ENCODE data around the gene EVC. TPM values are rescaled to one million over a fixed set of nuclear protein-coding genes. Genes with fewer than 3 reads are reported as not detected.

EVC gene
- total and polyA plus RNA-seq, 8 donors: 18.8 to 36.2 (median 31.3) TPM

- H3K9me3 ChIP-seq: peaks cover 0 to 11% of the 10 kb centered on the region in 2 donors
- H3K36me3 ChIP-seq: no peaks in the 10 kb centered on the region
- DNase-seq: peak in 1 of 4 donors; percentile 27
- no peak overlapping the region for H3K4me3 ChIP-seq
- H3K27me3 ChIP-seq: peaks cover 0 to 48% of the 10 kb centered on the region in 2 donors
- H3K4me1 ChIP-seq: peaks cover 0 to 10% of the 10 kb centered on the region in 2 donors
- H3K27ac ChIP-seq: no peak overlapping the region
- TF ChIP-seq CTCF (IDR thresholded peaks at IDR 0.05): no peak
- intact Hi-C loops (cut with DNase I): no loop called here
- no peak for ATAC-seq
These were observed 2.9 kb downstream of the EVC start for GRCh38 chr4:5713861-5714260.

- TF ChIP-seq CTCF (IDR thresholded peaks at IDR 0.05): no peak
- H3K27me3 ChIP-seq: peaks cover 0 to 33% of the 10 kb centered on the region in 2 donors
- no peaks in the 10 kb centered on the region for H3K36me3 ChIP-seq
- H3K27ac ChIP-seq: no peak overlapping the region
- H3K4me3 ChIP-seq: no peak overlapping the region
- ATAC-seq (no peak), DNase-seq (no peak)
- intact Hi-C loops (cut with DNase I): no loop called here
- peaks cover 0 to 11% of the 10 kb centered on the region in 2 donors for H3K9me3 ChIP-seq
- peaks cover 0 to 9% of the 10 kb centered on the region in 2 donors for H3K4me1 ChIP-seq
These were observed 4.4 kb downstream of the EVC start for GRCh38 chr4:5715357-5715756.

- ATAC-seq (no peak), DNase-seq (no peak)
- H3K4me3 ChIP-seq: no peak overlapping the region
- no peak overlapping the region for H3K27ac ChIP-seq
- no peaks in the 10 kb centered on the region for H3K36me3 ChIP-seq
- peaks cover 0 to 11% of the 10 kb centered on the region in 2 donors for H3K9me3 ChIP-seq
- H3K4me1 ChIP-seq: peaks cover 0 to 4% of the 10 kb centered on the region in 2 donors
- TF ChIP-seq CTCF (IDR thresholded peaks at IDR 0.05): no peak
- peaks cover 0 to 24% of the 10 kb centered on the region in 2 donors for H3K27me3 ChIP-seq
- intact Hi-C loops (cut with DNase I): no loop called here
These were observed 5.4 kb downstream of the EVC start for GRCh38 chr4:5716391-5716790.

- Histone ChIP-seq H3K27me3 (peaks cover 0 to 12% of the 10 kb centered on the region in 2 donors), H3K9me3 (peaks cover 0 to 11% of the 10 kb centered on the region in 2 donors), H3K4me3 (no peak overlapping the region), H3K27ac (no peak overlapping the region), H3K36me3 (no peaks in the 10 kb centered on the region), H3K4me1 (no peaks in the 10 kb centered on the region)
- no peak for DNase-seq
- ATAC-seq: no peak
- TF ChIP-seq CTCF (IDR thresholded peaks at IDR 0.05): no peak
- intact Hi-C loops (cut with DNase I): no loop called here
These were observed 6.6 kb downstream of the EVC start for GRCh38 chr4:5717449-5718158.

- Histone ChIP-seq H3K27ac (no peak overlapping the region), H3K36me3 (no peaks in the 10 kb centered on the region), H3K9me3 (peaks cover 0 to 11% of the 10 kb centered on the region in 2 donors), H3K4me3 (no peak overlapping the region), H3K27me3 (peaks cover 0 to 4% of the 10 kb centered on the region in 2 donors), H3K4me1 (no peaks in the 10 kb centered on the region)
- no peak for ATAC-seq
- no peak for DNase-seq
- intact Hi-C loops (cut with DNase I): no loop called here
- TF ChIP-seq CTCF (IDR thresholded peaks at IDR 0.05): no peak
These were observed 7.4 kb downstream of the EVC start for GRCh38 chr4:5718411-5718810.

Measured in left lung (tissue), 10 donors.